ENCODE measurements around the gene TRABD. TPM values are rescaled to one million over a fixed set of nuclear protein-coding genes. Genes with fewer than 3 reads are reported as not detected.
A peak's percentile ranks its signal among the peaks of the same experiment; 100 is the strongest.
"Not testable (repeated sequence)": the region's sequence is repeated elsewhere in the genome, so short reads cannot be mapped to it uniquely, and the experiment has no call there.

TRABD gene
- total RNA-seq, 2 donors from 2014 or later = 108 to 125 TPM

DNA sequence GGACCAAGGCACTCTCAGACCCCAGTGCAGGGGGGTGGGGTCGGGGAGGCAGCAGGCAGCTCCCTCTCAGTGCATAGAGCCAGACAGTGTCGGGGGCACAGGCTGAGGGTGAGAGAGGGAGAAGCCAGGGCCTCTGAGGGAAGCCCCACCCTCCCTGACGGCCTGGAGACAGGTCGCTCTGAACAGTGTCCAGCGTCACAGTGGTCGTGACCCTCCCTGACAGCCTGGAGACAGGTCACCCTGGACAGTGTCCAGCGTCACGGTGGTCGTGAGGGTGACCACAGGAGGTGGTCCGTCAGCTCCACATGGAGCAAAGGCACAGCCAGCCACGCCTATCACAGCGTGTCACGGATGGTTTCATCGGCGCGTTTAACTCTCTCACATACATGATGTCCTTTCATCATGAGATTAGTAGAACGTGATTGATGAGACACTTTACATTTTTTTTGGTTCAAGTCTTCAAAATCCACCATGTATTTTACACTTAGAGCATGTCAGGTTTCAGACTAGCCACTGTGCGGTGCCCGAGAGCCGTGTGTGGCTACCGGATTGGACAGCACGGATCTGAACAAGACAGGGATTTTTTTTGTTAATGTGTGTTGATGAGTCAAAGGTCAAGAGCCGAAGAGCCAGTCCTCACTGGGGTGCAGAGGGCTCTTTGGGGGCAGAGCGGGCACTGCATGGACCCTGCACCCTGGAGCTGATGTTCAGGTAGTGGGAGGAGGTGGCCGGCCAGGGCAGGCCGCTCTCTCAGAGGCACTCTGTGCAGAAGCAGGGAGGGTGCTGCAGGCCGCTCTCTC lies 39.1 kb upstream of the TRABD start:
- Mint-ChIP-seq H3K36me3 (ENCODE audit: insufficient read depth in 2 of 2) (no peaks in the 10 kb centered on the region), H3K9me3 (no peaks in the 10 kb centered on the region), H3K4me3 (no peak overlapping the region), H3K27ac (no peak overlapping the region), H3K27me3 (ENCODE audit: low read depth) (peaks cover 21% of the 10 kb centered on the region), H3K4me1 (ENCODE audit: low read depth) (no peaks in the 10 kb centered on the region)
- no peak for DNase-seq
- no peak for ATAC-seq (replicated peaks in 1 of 2)

DNA sequence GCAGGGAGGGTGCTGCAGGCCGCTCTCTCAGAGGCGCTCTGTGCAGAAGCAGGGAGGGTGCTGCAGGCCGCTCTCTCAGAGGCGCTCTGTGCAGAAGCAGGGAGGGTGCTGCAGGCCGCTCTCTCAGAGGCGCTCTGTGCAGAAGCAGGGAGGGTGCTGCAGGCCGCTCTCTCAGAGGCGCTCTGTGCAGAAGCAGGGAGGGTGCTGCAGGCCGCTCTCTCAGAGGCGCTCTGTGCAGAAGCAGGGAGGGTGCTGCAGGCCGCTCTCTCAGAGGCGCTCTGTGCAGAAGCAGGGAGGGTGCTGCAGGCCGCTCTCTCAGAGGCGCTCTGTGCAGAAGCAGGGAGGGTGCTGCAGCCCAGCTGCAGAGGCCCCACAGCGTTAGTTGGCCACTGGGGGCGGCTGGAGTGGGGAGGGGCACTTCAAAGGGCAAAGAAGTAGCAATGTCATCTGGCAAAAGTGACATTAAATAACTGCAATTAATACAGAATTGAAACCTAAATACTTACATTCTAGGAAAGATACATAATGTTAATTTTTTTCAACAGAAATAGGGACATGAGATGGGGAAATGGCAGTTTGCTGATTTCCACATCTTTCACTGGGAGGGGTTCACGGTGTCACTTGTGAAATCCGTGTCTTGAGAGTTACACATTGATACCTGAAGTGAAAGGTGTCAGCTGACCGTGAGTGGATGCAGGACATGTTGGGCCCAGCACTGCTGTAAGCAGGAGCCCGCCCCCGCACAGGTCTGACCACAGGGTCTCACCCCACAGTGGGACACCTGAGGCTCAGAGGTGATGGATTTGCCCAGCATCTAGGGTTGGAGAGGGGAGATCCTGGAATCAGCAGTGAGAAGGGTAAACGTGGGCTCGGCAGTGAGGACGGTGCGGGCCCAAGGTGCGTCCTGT lies 38.2 kb upstream of the TRABD start:
- H3K4me3 Mint-ChIP-seq; H3K36me3 Mint-ChIP-seq (ENCODE audit: insufficient read depth in 2 of 2); H3K4me1 Mint-ChIP-seq (ENCODE audit: low read depth); ATAC-seq (replicated peaks in 1 of 2); H3K27ac Mint-ChIP-seq; H3K9me3 Mint-ChIP-seq; DNase-seq: not testable (repeated sequence)
- peaks cover 12% of the 10 kb centered on the region for H3K27me3 Mint-ChIP-seq (ENCODE audit: low read depth)

GRCh38 chr22:50148166-50148500 lies 37.6 kb upstream of the TRABD start:
- Mint-ChIP-seq H3K4me1 (ENCODE audit: low read depth) (no peaks in the 10 kb centered on the region), H3K9me3 (no peaks in the 10 kb centered on the region), H3K27ac (no peak overlapping the region), H3K27me3 (ENCODE audit: low read depth) (peaks cover 6% of the 10 kb centered on the region), H3K36me3 (ENCODE audit: insufficient read depth in 2 of 2) (no peaks in the 10 kb centered on the region), H3K4me3 (no peak overlapping the region)
- no peak for DNase-seq
- no peak for ATAC-seq (replicated peaks in 1 of 2)

DNA sequence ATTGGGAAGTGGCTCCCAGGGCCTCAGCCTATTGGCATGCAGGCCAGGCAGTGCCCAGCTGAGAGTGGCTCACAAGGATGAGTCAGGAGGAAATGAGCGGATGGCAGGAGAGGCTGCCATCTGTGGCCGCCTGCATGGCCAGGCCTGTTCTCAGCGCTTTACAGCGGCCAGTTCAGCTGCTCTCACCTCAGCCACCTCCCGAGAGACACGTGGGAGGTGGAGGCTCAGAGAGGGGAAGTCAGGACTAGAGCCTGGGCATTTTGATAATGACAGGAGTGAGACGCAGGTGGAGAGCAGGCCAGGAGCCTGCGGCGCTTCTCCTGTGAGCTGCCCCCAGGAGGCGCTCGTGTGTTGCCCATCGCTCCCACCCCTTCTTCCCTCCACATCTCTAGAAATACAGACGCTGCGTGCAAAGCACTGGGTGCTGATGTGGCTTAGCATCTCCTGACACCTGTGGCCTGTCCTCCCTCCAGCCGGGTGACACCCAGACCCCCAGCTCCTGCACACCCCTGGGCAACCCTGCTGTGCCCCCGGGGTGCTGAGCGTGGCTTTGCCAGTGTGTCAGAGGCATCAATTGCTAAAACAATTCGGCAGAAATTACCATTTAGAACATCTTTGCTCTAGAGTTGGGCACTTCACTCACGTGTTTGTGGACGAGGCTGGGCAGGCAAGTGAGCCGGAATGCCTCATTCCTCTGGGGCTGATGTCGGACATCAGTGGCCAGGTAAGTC lies 36.6 kb upstream of the TRABD start:
- DNase-seq (peak; percentile 72 to 80), ATAC-seq (replicated peaks in 1 of 2) (peak; percentile 92 to 96)
- no peaks in the 10 kb centered on the region for H3K27me3 Mint-ChIP-seq (ENCODE audit: low read depth)
- H3K4me1 Mint-ChIP-seq (ENCODE audit: low read depth) = no peaks in the 10 kb centered on the region
- H3K36me3 Mint-ChIP-seq (ENCODE audit: insufficient read depth in 2 of 2) = no peaks in the 10 kb centered on the region
- no peak overlapping the region for H3K4me3 Mint-ChIP-seq
- H3K9me3 Mint-ChIP-seq = no peaks in the 10 kb centered on the region
- no peak overlapping the region for H3K27ac Mint-ChIP-seq

DNA sequence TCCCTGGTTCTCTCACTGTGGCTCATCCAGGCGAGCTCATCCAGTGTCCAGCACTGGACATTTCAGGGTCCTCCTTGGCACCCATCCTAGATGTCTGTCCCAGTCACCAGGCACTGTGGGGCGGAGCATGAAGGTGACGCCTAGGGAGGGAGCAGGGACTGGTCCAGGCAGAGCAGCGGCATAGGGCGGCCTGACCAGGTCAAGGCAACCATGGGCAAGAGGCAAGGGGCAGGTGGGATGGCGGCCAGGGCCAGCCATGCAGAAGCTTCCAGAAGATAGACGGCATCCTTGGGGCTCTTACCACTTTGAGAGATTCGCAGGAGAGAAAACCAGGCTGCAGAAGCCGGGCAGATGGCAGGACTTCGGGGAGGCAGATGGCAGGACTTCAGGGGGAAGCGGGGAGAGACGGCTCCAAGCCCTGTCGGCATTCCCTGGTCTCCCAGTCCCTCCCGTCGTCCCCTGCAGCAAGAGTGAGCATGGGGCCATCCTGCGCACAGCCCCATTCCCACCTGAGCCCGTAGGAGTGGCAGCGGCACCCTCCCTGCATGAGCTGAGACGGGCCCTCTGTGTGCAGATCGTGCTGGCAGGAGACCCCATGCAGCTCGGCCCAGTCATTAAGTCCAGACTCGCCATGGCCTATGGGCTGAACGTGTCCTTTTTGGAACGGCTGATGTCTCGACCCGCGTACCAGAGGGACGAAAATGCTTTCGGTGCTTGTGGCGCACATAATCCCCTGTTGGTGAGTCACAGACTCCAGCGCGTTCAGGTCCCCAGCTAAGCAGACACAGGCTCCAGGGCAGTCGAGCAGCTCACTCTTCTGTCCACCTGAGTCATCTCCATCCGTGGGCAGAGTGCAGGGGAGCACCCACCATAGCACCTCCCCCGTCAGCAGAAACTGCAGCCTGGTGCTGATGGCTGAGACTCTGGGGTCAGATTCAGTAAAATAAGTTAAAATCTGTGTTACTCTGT lies 35.3 kb upstream of the TRABD start:
- DNase-seq (no peak), ATAC-seq (replicated peaks in 1 of 2) (no peak)
- Mint-ChIP-seq H3K27ac (no peak overlapping the region), H3K4me1 (ENCODE audit: low read depth) (no peaks in the 10 kb centered on the region), H3K9me3 (no peaks in the 10 kb centered on the region), H3K4me3 (no peak overlapping the region), H3K27me3 (ENCODE audit: low read depth) (no peaks in the 10 kb centered on the region), H3K36me3 (ENCODE audit: insufficient read depth in 2 of 2) (no peaks in the 10 kb centered on the region)

- H3K27ac Mint-ChIP-seq = no peak overlapping the region
- ATAC-seq (replicated peaks in 1 of 2) (no peak), DNase-seq (no peak)
- H3K36me3 Mint-ChIP-seq (ENCODE audit: insufficient read depth in 2 of 2) = no peaks in the 10 kb centered on the region
- H3K4me1 Mint-ChIP-seq (ENCODE audit: low read depth) = no peaks in the 10 kb centered on the region
- no peak overlapping the region for H3K4me3 Mint-ChIP-seq
- no peaks in the 10 kb centered on the region for H3K9me3 Mint-ChIP-seq
- no peaks in the 10 kb centered on the region for H3K27me3 Mint-ChIP-seq (ENCODE audit: low read depth)
These were observed 33.9 kb upstream of the TRABD start for GRCh38 chr22:50151571-50152537.

DNA sequence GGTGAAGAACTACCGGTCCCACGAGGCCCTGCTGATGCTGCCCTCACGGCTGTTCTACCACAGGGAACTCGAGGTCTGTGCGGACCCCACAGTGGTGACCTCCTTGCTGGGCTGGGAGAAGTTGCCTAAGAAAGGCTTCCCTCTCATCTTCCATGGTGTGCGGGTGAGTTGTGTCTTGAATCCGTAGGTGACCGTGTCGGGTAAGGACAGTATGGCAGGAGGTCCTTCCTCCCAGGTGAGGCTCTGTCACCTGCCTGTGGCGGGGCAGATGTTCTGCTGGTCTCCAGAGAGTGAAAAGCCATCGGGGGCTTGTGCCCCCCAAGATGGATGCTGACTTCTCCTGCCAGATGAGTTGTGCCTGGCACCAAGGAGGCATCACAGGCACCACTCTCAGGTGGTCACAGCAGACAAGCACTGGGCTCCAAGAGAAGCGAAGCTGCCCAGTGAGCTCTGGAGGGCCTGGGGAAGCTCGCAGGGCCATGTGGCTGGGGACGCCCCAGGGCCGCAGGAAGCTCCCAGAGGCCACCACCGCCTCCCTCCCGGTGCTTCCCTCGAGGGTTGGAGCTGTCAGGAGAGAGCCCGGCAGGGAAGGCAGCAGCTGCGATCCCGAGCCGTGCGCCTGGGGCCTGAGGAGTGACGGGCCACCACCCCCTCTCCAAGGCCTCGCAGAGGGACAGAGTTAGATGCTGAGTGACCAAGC lies 32.5 kb upstream of the TRABD start:
- Mint-ChIP-seq H3K27ac (no peak overlapping the region), H3K4me1 (ENCODE audit: low read depth) (no peaks in the 10 kb centered on the region), H3K36me3 (ENCODE audit: insufficient read depth in 2 of 2) (no peaks in the 10 kb centered on the region), H3K9me3 (no peaks in the 10 kb centered on the region), H3K4me3 (no peak overlapping the region), H3K27me3 (ENCODE audit: low read depth) (no peaks in the 10 kb centered on the region)
- DNase-seq (no peak), ATAC-seq (replicated peaks in 1 of 2) (no peak)

DNA sequence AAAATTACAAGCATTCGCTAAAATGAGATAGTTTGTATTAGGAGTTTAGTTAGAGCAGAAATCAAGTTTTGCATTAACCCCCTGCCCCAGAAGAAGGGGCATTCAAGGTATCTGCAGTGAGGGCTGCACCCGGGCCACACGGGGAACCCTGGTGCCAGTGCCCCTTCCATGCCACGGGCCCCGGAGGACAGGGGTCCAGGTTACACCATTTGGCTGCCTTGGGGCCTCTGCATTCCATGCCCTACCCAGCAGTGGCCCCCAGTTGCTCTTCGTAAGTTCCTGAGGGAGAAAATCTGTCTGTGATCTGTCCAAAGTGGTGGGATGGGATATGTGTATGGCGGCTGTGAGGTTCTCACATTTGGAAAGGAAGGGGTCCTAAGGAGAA lies 32.0 kb upstream of the TRABD start:
- Mint-ChIP-seq H3K9me3 (no peaks in the 10 kb centered on the region), H3K4me1 (ENCODE audit: low read depth) (no peaks in the 10 kb centered on the region), H3K4me3 (no peak overlapping the region), H3K36me3 (ENCODE audit: insufficient read depth in 2 of 2) (no peaks in the 10 kb centered on the region), H3K27me3 (ENCODE audit: low read depth) (no peaks in the 10 kb centered on the region), H3K27ac (no peak overlapping the region)
- no peak for ATAC-seq (replicated peaks in 1 of 2)
- no peak for DNase-seq

- Mint-ChIP-seq H3K27me3 (ENCODE audit: low read depth) (no peaks in the 10 kb centered on the region), H3K36me3 (ENCODE audit: insufficient read depth in 2 of 2) (no peaks in the 10 kb centered on the region), H3K4me1 (ENCODE audit: low read depth) (no peaks in the 10 kb centered on the region), H3K4me3 (no peak overlapping the region), H3K27ac (no peak overlapping the region), H3K9me3 (no peaks in the 10 kb centered on the region)
- DNase-seq (no peak), ATAC-seq (replicated peaks in 1 of 2) (no peak)
These were observed 27.9 kb upstream of the TRABD start for GRCh38 chr22:50157709-50158375.

DNA sequence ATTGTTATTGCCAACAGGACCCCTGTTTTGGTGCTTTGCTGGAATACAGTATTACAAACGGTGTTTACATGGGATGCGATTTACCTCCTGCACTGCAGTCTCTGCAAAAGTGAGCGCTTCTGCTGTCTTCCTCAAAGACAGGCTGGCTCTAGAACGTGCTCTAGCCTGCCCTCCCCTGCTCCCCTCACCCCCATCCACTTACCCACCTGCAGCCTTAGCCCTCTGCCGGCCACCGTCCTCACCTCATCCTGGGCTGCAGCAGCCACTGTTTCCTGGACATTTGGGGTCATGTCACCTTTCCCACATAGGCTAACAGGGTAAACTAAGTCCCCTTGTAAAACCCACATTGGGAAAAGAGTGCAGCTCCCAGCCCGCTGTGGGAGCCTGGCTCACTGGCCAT lies 24.8 kb upstream of the TRABD start:
- H3K27me3 Mint-ChIP-seq (ENCODE audit: low read depth) = peaks cover 5% of the 10 kb centered on the region
- H3K4me1 Mint-ChIP-seq (ENCODE audit: low read depth) = no peaks in the 10 kb centered on the region
- H3K27ac Mint-ChIP-seq = no peak overlapping the region
- no peak overlapping the region for H3K4me3 Mint-ChIP-seq
- no peak for ATAC-seq (replicated peaks in 1 of 2)
- H3K9me3 Mint-ChIP-seq = no peaks in the 10 kb centered on the region
- DNase-seq = no peak
- H3K36me3 Mint-ChIP-seq (ENCODE audit: insufficient read depth in 2 of 2) = peaks cover 0 to 2% of the 10 kb centered on the region in 2 donors

Measured in activated T-cell treated with anti-CD3 and anti-CD28 coated beads, Interleukin-2, amount 50 U/mL, for 72 hours (primary cell).